Breast epithelium (tissue), 4 donors: ENCODE measurements around the gene ECD. TPM values are rescaled to one million over a fixed set of nuclear protein-coding genes. Genes with fewer than 3 reads are reported as not detected.

Experiments
- DNase-seq, 2 donors: peaks; one replicate each; pipeline ENCODE4 v3.0.0-alpha.2; 2019; ENCODE audit warnings: low spot score in 2 of 2
- H3K27ac ChIP-seq, 2 donors: fragments of 200-600 bp; sonication (generic) in 1 of 2; one replicate each; pipeline ENCODE4 v1.5.1; 2016 to 2019; ENCODE audit warnings: mild to moderate bottlenecking in 1 of 2
- H3K27me3 ChIP-seq, 2 donors: fragments of 200-600 bp; sonication (generic) in 1 of 2; one replicate each; pipeline versions ENCODE4 v1.5.1 to v1.6.0; 2017 to 2019; ENCODE audit warnings: control low read depth in 1 of 2, mild to moderate bottlenecking in 1 of 2
- H3K36me3 ChIP-seq: fragments of 200-600 bp; one replicate; pipeline ENCODE4 v1.5.1; 2019
- H3K4me1 ChIP-seq, 2 donors: fragments of 200-600 bp; sonication (generic); one replicate each; pipeline ENCODE4 v1.5.1; 2016 to 2019; ENCODE audit warnings: control low read depth in 1 of 2
- H3K4me3 ChIP-seq, 3 donors: fragments of 200-600 bp; sonication (generic); 1 replicate in 2 of 3; 2 replicates in 1 of 3; pipeline ENCODE4 v1.5.1; 2016 to 2019; ENCODE audit warnings: mild to moderate bottlenecking in 3 of 3, moderate library complexity in 2 of 3
- H3K9me3 ChIP-seq, 2 donors: fragments of 200-600 bp; sonication (generic) in 1 of 2; one replicate each; pipeline ENCODE4 v1.5.1; 2016 to 2019; ENCODE audit warnings: control low read depth in 1 of 2
- CTCF ChIP-seq, 3 donors: fragments of 450-650 bp; IDR thresholded peaks; one replicate each; pipeline ENCODE4 v1.5.1; 2016 to 2017; ENCODE audit warnings: antibody characterized with exemption in 3 of 3, mild to moderate bottlenecking in 3 of 3, moderate library complexity in 3 of 3
- POLR2A ChIP-seq: fragments of 450-650 bp; IDR thresholded peaks from one replicate; pipeline ENCODE4 v1.6.1; 2016; ENCODE audit warnings: antibody characterized with exemption, mild to moderate bottlenecking, moderate library complexity
- POLR2AphosphoS5 ChIP-seq, 3 donors: sonication (generic); formaldehyde crosslinking; IDR thresholded peaks; one replicate each; pipeline ENCODE4 v1.6.1; 2017; ENCODE audit warnings: antibody characterized with exemption in 3 of 3
- intact Hi-C: fragments of 100-400 bp; cut with DNase I; formaldehyde crosslinking; loops from one replicate; pipeline ENCODE4 v1.15.1; 2023; ENCODE audit warnings: low total_unique reads
- total RNA-seq, 3 donors: library from RNA; depleted of rRNA; stranded (reverse); fragments of >200 nt; gene quantifications; one replicate each; pipeline ENCODE4 v1.1.0, GENCODE V29; 2016

ECD gene
- total RNA-seq, 3 donors from 2014 or later, result 34.9 to 49.2 (median 39.3) TPM

- Histone ChIP-seq H3K36me3 (no peaks in the 10 kb centered on the region), H3K27ac (no peak overlapping the region), H3K4me3 (no peak overlapping the region), H3K27me3 (no peaks in the 10 kb centered on the region), H3K4me1 (no peaks in the 10 kb centered on the region), H3K9me3 (no peaks in the 10 kb centered on the region)
- no peak for DNase-seq
- intact Hi-C loops, result no loop called here
- no peak for TF ChIP-seq POLR2AphosphoS5 (IDR thresholded peaks at IDR 0.05)
- no peak for TF ChIP-seq CTCF (IDR thresholded peaks at IDR 0.05)
- TF ChIP-seq POLR2A, result no peak
Observed at GRCh38 chr10:73086816-73087215, 81.0 kb downstream of the ECD start.

- Histone ChIP-seq H3K4me1 (no peaks in the 10 kb centered on the region), H3K27me3 (no peaks in the 10 kb centered on the region), H3K9me3 (no peaks in the 10 kb centered on the region), H3K27ac (no peak overlapping the region), H3K36me3 (no peaks in the 10 kb centered on the region), H3K4me3 (no peak overlapping the region)
- DNase-seq, result no peak
- TF ChIP-seq POLR2AphosphoS5 (IDR thresholded peaks at IDR 0.05) (no peak), POLR2A (no peak), CTCF (IDR thresholded peaks at IDR 0.05) (no peak)
- intact Hi-C loops, result no loop called here
Observed at GRCh38 chr10:73084209-73084608, 83.6 kb downstream of the ECD start.

Other genes starting within 250 kb of the ECD start
- gene PLA2G12B, start 213.2 kb downstream of the ECD start, total RNA-seq, result not detected
- 10 to 100 TPM; 25.0 to 42.1 (median 34.1) TPM for gene P4HA1, start 71.1 kb downstream of the ECD start, total RNA-seq
- 1 to 10 TPM; 1.9 to 4.2 (median 2.6) TPM for gene NUDT13, start 57.6 kb downstream of the ECD start, total RNA-seq
- gene FAM149B1, start 111 bp upstream of the ECD start, total RNA-seq, result 10 to 100 TPM; 19.4 to 24.6 (median 19.7) TPM
- gene DNAJC9, start 79.2 kb upstream of the ECD start, total RNA-seq, result 10 to 100 TPM; 17.3 to 24.3 (median 19.0) TPM
- 10 to 100 TPM; 33.3 to 40.6 (median 40.4) TPM for gene MRPS16, start 84.6 kb upstream of the ECD start, total RNA-seq
- gene CFAP70, start 190.9 kb upstream of the ECD start, total RNA-seq, result 10 to 100 TPM in 1 of 3 donors, 1 to 10 TPM in 2; 7.8 to 10.4 (median 9.2) TPM
- 100 to 1,000 TPM; 120 to 169 (median 123) TPM for gene ANXA7, start 246.1 kb upstream of the ECD start, total RNA-seq